ENCODE measurements around the gene TSPAN4.

TSPAN4 gene

GRCh38 chr11:797296-798092 lies 45.2 kb upstream of the TSPAN4 start:
- no peak for TF ChIP-seq CTCF (conservative IDR thresholded peaks at IDR 0.05; ENCODE audit: low read depth, low read length)
- H3K36me3 ChIP-seq (ENCODE audit: insufficient read depth), result no peaks in the 10 kb centered on the region

GRCh38 chr11:798093-798713 lies 44.4 kb upstream of the TSPAN4 start, which contains the start of gene SLC25A22:
Gene SLC25A22 (minus strand): TSS chr11:798281. CDS start chr11:795006, 3,275 bp downstream.
- no peaks in the 10 kb centered on the region for H4K20me1 ChIP-seq (ENCODE audit: insufficient read depth)
- peak; percentile 67 for TF ChIP-seq CTCF (conservative IDR thresholded peaks at IDR 0.05; ENCODE audit: low read depth, low read length)
- H2AFZ ChIP-seq (ENCODE audit: low read depth), result peak within 1 kb of the TSS; percentile 42
- 0 out of 2 replicates have a peak, but pooled peaks cover 4% of the 10 kb centered on the region for H3K79me2 ChIP-seq (ENCODE audit: insufficient read depth, low read depth)
- H3K4me3 ChIP-seq (IDR thresholded peaks at IDR 0.05; ENCODE audit: insufficient read depth, low read depth, low read length), result peak within 1 kb of the TSS; percentile 28
- H3K27ac ChIP-seq, result peak within 1 kb of the TSS; percentile 50
- H3K4me2 ChIP-seq, result peak within 1 kb of the TSS; percentile 99
- peak within 1 kb of the TSS; percentile 67 for H3K9ac ChIP-seq
- H3K4me1 ChIP-seq (ENCODE audit: low read depth, poor library complexity, severe bottlenecking), result peaks cover 12% of the 10 kb centered on the region
- H3K27me3 ChIP-seq (ENCODE audit: insufficient read depth, low read depth), result no peaks in the 10 kb centered on the region
- no peaks in the 10 kb centered on the region for H3K36me3 ChIP-seq (ENCODE audit: insufficient read depth)

More at GRCh38 chr11:797296-798092, 45.2 kb upstream of the TSPAN4 start:
- H3K4me2 ChIP-seq, result peak overlapping the region; percentile 99
- peak overlapping the region; percentile 50 for H3K27ac ChIP-seq
- peak overlapping the region; percentile 67 for H3K9ac ChIP-seq
- H3K4me1 ChIP-seq (ENCODE audit: low read depth, poor library complexity, severe bottlenecking), result peaks cover 12% of the 10 kb centered on the region
- H4K20me1 ChIP-seq (ENCODE audit: insufficient read depth), result no peaks in the 10 kb centered on the region
- H2AFZ ChIP-seq (ENCODE audit: low read depth), result peak overlapping the region; percentile 42
- H3K79me2 ChIP-seq (ENCODE audit: insufficient read depth, low read depth), result 0 out of 2 replicates have a peak, but pooled peaks cover 4% of the 10 kb centered on the region
- peak overlapping the region; percentile 28 for H3K4me3 ChIP-seq (IDR thresholded peaks at IDR 0.05; ENCODE audit: insufficient read depth, low read depth, low read length)
- H3K27me3 ChIP-seq (ENCODE audit: insufficient read depth, low read depth), result no peaks in the 10 kb centered on the region

GRCh38 chr11:799641-800316 lies 42.9 kb upstream of the TSPAN4 start:
- Histone ChIP-seq H4K20me1 (ENCODE audit: insufficient read depth) (no peaks in the 10 kb centered on the region), H3K4me3 (IDR thresholded peaks at IDR 0.05; ENCODE audit: insufficient read depth, low read depth, low read length) (no peak overlapping the region), H3K4me2 (no peak overlapping the region), H3K27ac (no peak overlapping the region), H3K36me3 (ENCODE audit: insufficient read depth) (no peaks in the 10 kb centered on the region), H3K9ac (no peak overlapping the region), H3K79me2 (ENCODE audit: insufficient read depth, low read depth) (0 out of 2 replicates have a peak, but pooled peaks cover 4% of the 10 kb centered on the region), H2AFZ (ENCODE audit: low read depth) (no peak overlapping the region), H3K27me3 (ENCODE audit: insufficient read depth, low read depth) (no peaks in the 10 kb centered on the region), H3K4me1 (ENCODE audit: low read depth, poor library complexity, severe bottlenecking) (peaks cover 21% of the 10 kb centered on the region)
- no peak for TF ChIP-seq CTCF (conservative IDR thresholded peaks at IDR 0.05; ENCODE audit: low read depth, low read length)

GRCh38 chr11:800473-800872 lies 42.2 kb upstream of the TSPAN4 start:
- no peak for TF ChIP-seq CTCF (conservative IDR thresholded peaks at IDR 0.05; ENCODE audit: low read depth, low read length)
- H3K79me2 ChIP-seq (ENCODE audit: insufficient read depth, low read depth), result 0 out of 2 replicates have a peak, but pooled peaks cover 4% of the 10 kb centered on the region
- no peak overlapping the region for H3K9ac ChIP-seq
- H3K27ac ChIP-seq, result no peak overlapping the region
- no peak overlapping the region for H3K4me2 ChIP-seq
- H4K20me1 ChIP-seq (ENCODE audit: insufficient read depth), result no peaks in the 10 kb centered on the region
- H3K27me3 ChIP-seq (ENCODE audit: insufficient read depth, low read depth), result no peaks in the 10 kb centered on the region
- H3K36me3 ChIP-seq (ENCODE audit: insufficient read depth), result no peaks in the 10 kb centered on the region
- peaks cover 21% of the 10 kb centered on the region for H3K4me1 ChIP-seq (ENCODE audit: low read depth, poor library complexity, severe bottlenecking)
- H2AFZ ChIP-seq (ENCODE audit: low read depth), result no peak overlapping the region
- no peak overlapping the region for H3K4me3 ChIP-seq (IDR thresholded peaks at IDR 0.05; ENCODE audit: insufficient read depth, low read depth, low read length)
